HG03097 (cell line): ENCODE data around the gene ABCB1.

Experiments
- ATAC-seq: cut with Tn5 transposase; IDR thresholded peaks from one replicate; pipeline ENCODE4 v1.9.1; 2021; ENCODE audit not compliant: unreplicated experiment, low FRiP score

ABCB1 gene

GRCh38 chr7:87517891-87518290, 82.8 kb downstream of the ABCB1 start:
- ATAC-seq = no peak

GRCh38 chr7:87517136-87517815, 83.4 kb downstream of the ABCB1 start:
- ATAC-seq = no peak

DNA sequence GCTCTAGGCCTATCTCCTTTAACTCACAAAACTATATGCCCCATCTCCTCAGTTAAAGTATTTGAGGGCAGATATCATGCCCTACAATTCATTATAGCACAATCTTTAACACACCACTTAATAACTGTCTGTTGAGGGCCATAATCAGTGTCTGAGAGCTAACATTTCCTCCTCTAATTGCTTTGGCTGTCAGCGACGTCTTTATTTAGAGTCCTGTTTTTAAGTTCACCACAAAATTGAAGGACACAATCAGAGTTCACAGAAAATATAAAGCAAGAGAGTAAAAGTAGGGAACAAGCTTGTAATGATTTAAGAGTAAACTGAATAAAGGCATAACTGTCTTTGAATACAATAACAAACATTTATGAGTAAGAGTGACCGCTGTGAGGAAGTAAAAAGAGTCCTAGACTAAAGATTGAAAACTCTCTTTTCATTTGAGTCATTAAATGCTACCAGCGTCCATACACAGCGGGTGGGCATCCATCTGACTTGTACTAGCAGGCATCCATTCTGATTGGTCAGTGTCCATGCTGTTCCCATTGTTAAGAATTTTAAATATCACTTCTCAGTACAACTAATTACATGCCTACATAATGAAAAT, 86.8 kb downstream of the ABCB1 start:
- no peak for ATAC-seq

GRCh38 chr7:87512906-87513305, 87.8 kb downstream of the ABCB1 start:
- ATAC-seq = no peak

GRCh38 chr7:87511510-87511909, 89.2 kb downstream of the ABCB1 start:
- ATAC-seq = no peak

GRCh38 chr7:87510411-87510875, 90.2 kb downstream of the ABCB1 start:
- ATAC-seq = no peak

DNA sequence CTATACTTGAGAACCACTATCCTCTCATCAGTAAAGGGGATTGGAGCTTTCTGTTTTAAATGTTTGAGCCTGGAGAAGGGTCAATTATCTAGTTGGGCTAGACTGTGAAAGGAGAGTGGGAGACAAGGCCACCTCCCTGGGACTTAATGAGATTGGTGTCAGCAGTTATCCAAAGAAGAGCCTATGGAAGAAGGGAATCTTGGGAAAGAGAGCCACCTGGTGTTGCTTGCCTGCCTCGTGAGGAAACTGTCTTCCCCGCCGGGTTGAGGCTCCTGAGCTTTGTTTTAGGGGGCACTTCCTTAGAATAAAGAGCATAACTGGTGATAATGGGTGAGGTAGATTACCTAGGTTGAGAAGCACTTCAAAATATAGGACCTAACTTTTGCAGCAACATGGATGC, 93.2 kb downstream of the ABCB1 start:
- ATAC-seq = no peak

DNA sequence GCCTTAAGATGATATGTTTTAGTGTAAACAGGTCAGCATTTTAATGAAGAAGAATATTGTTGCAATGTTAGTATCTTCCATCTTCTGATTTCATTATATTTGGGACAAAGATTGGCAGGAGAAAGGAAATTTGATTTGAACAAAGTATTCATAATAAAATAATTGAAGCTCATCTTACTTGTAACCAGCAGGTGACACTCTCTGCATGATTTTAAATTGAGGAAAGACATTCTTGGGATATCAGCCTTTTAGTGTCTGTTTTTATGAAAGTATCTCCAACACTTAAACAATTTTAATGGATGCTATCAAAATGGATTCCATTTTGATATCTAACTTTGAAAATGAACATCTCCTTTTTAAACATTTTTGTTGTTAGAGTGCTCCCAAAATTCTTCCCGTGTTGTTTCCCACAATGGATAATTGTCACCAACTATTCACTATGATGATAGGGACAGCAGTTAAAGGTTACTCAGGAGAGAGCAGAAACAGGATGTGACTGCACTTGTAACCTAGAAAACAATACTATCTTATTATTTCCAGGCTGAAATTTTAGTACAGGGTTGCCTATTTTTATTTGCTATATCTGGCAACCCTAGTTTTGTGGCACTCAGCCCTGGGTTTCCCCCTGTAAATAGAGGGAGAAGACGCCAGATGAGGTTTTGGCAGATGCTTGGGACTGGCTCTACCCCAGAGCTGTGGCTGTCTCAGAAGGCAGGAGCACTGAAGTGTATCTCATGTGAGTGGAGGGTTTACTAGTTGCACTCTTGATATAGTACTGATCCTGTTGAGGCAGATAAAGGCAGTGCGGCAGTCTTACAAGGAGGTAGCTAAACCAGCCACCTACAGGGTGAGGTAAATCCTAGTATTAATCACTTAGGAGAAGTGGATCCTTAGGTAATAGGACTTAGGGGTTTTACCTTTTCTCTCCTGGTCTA, 94.2 kb downstream of the ABCB1 start:
- ATAC-seq = no peak

DNA sequence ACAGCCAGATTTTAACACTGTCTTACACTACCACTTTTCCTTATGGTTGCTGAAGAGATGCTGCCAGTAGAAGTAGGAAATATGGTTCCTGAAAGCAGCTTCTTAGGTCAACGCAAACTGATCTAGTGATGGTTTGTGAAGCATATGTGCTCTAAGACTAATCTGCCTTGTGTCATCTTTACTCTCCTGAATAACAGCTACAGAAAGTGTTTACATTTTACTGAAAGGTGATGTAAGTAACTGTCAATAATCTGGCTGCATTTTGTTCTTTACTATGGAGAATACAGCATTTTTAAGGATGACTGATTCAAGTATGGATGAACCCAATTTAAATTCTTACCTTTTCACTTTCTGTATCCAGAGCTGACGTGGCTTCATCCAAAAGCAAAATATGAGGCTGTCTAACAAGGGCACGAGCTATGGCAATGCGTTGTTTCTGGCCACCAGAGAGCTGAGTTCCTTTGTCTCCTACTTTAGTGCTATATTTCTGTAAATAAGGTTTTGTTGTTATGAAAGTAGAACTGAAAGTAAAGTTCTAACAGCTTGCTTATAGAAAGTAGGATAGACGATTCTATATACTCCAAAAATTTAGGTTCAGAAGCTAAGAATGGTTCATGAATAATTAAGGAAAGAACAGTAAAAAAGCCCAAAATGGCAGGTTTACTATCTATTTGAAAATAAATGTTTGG, 95.0 kb downstream of the ABCB1 start:
- no peak for ATAC-seq

GRCh38 chr7:87505122-87505521, 95.6 kb downstream of the ABCB1 start:
- no peak for ATAC-seq

DNA sequence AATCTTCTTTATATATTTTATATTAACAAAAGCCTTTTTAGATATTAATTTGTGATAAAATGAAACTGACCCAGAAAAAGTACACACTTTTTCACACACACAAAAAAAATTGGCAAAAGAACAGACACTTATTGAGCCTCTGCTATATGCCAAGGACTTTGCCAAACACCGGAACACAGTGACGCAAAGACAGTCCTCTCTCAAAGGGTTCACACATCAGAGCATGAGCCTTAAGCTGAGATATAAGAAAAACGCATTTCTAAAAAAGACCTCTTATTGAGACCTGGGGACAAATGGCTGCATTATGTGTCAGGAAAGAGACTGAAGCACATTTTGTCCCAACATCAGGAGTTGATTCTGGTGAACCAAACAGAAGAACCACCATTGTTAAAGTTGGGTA, 101.2 kb downstream of the ABCB1 start:
- no peak for ATAC-seq

GRCh38 chr7:87498893-87499292, 101.8 kb downstream of the ABCB1 start:
- no peak for ATAC-seq

GRCh38 chr7:87497482-87497881, 103.2 kb downstream of the ABCB1 start:
- ATAC-seq = no peak

GRCh38 chr7:87495366-87495765, 105.3 kb downstream of the ABCB1 start:
- ATAC-seq = no peak

DNA sequence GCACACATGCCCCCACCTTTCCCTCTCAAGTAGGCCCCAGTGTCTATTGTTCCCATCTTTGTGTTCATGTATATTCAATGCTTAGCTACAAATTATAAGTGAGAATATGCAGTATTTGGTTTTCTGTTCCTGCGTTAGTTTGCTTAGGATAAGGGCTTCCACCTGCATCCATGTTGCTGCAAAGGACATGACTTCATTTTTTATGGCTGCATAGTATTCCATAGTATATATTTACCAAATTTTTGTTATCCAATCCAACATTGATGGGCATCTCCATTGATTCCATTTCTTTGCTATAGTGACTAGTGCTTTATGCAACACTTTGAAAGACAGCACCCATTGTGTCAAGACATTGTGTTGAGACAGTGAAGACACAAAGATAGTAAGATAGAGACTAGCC, 106.2 kb downstream of the ABCB1 start:
- ATAC-seq = no peak

- no peak for ATAC-seq
These were observed 117.6 kb downstream of the ABCB1 start for GRCh38 chr7:87483131-87483530.

GRCh38 chr7:87482115-87482514, 118.6 kb downstream of the ABCB1 start:
- ATAC-seq = no peak

GRCh38 chr7:87480386-87480785, 120.3 kb downstream of the ABCB1 start:
- no peak for ATAC-seq

DNA sequence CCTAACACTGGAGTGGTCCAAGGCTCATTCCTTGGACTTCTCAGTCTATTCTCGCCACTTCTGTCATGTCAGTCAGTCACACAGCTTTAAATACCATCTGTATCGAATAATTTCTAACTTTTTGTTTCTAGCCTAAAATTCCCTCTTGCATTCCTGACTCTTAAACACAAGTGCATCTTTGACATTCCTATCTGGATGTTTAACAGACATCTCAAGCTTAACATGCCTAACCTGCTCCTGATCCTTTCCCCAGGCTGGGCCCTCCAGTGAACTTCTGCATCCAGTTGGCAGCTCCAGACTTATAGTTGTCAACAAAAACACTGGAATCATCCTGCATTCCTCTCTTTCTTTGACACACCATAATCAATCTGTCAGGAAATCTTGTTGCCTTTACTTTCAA, 120.7 kb downstream of the ABCB1 start:
- ATAC-seq = no peak

GRCh38 chr7:87476179-87476557, 124.5 kb downstream of the ABCB1 start:
- no peak for ATAC-seq
